GM12892 (cell line): ENCODE results near the gene NPHS1.

Experiments
- POLR2A ChIP-seq: IDR thresholded peaks from 2 replicates; pipeline ENCODE4 v1.6.1; 2011; ENCODE audit warnings: low read depth, low read length, control low read depth
- POLR2AphosphoS5 ChIP-seq: IDR thresholded peaks from 2 replicates; pipeline ENCODE4 v1.6.1; 2011; ENCODE audit warnings: low read depth, low read length, control low read depth

GRCh38 chr19:35859414-35859813 is 7.1 kb upstream of the NPHS1 start:
- no peak for TF ChIP-seq POLR2A
- no peak for TF ChIP-seq POLR2AphosphoS5
